ENCODE results near the gene DYRK1A. TPM values are rescaled to one million over a fixed set of nuclear protein-coding genes. Genes with fewer than 3 reads are reported as not detected.

Gene DYRK1A
- total and polyA plus RNA-seq, 2 donors from 2014 or later: 14.5 to 78.0 TPM

DNA sequence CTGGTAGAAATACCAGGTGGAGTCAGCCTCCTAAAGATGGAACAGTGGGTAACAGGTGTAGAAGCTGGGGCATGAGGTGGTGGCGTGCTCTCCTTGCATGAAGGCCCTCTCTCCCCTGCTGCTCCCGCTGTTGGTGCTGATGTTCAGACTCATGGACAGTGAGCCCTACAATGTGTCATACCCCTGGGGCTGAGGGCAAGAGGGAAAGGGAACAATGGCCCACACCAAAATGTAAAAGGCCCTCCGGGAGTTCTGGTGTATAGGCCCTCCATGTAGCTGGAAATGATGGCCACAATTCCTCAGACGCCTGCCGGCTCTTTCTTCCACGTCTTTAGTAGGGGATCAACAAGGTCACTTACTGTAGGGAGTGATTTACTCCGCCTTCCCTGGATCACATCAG, 194.9 kb downstream of the DYRK1A start:
- Histone ChIP-seq H3K4me3 (ENCODE audit: low read length in 3 of 3) (no peak overlapping the region), H3K27me3 (ENCODE audit: control insufficient read depth, insufficient read depth, low read length) (no peaks in the 10 kb centered on the region), H3K9me3 (ENCODE audit: control insufficient read depth in 2 of 3, insufficient read depth in 1 of 3, low read length in 3 of 3) (no peaks in the 10 kb centered on the region), H3K9ac (ENCODE audit: low read length in 3 of 3) (no peak overlapping the region), H3K4me1 (ENCODE audit: control insufficient read depth in 2 of 3, insufficient read depth in 2 of 3, low read depth in 1 of 3, low read length in 3 of 3) (peaks cover 0 to 15% (median 0%) of the 10 kb centered on the region in 3 donors), H3K36me3 (ENCODE audit: control insufficient read depth in 2 of 3, insufficient read depth in 3 of 3, low read length in 3 of 3) (no peaks in the 10 kb centered on the region), H3K27ac (ENCODE audit: low read depth in 2 of 2, low read length in 2 of 2) (no peak overlapping the region)
- TF ChIP-seq, protein P1, sequence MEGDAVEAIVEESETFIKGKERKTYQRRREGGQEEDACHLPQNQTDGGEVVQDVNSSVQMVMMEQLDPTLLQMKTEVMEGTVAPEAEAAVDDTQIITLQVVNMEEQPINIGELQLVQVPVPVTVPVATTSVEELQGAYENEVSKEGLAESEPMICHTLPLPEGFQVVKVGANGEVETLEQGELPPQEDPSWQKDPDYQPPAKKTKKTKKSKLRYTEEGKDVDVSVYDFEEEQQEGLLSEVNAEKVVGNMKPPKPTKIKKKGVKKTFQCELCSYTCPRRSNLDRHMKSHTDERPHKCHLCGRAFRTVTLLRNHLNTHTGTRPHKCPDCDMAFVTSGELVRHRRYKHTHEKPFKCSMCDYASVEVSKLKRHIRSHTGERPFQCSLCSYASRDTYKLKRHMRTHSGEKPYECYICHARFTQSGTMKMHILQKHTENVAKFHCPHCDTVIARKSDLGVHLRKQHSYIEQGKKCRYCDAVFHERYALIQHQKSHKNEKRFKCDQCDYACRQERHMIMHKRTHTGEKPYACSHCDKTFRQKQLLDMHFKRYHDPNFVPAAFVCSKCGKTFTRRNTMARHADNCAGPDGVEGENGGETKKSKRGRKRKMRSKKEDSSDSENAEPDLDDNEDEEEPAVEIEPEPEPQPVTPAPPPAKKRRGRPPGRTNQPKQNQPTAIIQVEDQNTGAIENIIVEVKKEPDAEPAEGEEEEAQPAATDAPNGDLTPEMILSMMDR (IDR thresholded peaks at IDR 0.05; ENCODE audit: borderline replicate concordance, extremely low read depth, insufficient read depth): no peak
- no peak for FAIRE-seq
- intact Hi-C loops (cut with DNase I): no loop called here
- no peak for DNase-seq

DNA sequence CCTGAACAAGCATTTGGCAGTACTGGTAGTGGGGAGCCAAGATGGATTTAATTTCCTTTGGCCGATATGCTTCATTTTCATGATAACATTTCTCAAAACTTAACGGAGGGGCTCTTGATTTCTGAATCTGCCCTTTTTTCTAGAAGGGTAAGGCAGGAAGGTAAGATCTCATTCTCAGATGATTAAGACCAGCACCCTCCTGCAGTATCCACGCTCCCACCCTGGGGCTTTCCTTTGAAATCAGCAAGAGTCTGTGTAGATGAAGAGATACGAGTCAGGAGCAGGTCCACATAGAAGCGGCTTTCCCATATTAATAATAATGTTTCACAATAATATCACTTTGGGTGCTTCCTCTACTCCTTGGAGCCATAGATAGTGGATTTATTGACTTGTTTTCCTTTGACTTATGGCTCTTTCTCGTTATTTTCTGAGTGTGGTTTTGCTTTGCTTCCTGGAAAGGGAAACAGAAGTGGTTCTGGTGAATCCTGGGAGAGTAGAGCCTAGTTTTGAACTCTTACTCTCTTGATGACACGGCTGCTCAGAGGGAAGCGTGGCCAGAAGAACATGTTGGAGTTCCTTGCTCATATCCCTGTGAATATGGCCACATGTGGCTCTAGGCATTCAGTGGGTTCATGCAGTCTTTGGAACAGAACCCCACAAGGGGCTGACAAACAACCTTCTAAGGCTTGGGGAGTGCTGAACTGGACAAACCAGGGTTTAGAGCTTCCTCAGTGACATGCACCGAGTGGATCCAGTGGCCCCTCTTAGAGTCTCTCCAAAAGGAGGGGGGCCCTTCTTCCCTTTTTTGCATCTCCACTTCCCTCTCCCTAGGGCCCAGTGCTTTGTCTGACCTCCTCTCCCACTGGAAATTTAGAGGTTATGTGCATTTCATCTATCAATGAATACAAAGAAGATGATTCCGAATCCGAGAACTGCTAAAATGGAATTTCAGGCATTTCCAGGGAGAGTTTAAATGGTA, 195.7 kb downstream of the DYRK1A start:
- FAIRE-seq: no peak
- no peak overlapping the region for H3K9ac ChIP-seq (ENCODE audit: low read length in 3 of 3)
- no peak overlapping the region for H3K4me3 ChIP-seq (ENCODE audit: low read length in 3 of 3)
- peaks cover 0 to 13% (median 0%) of the 10 kb centered on the region in 3 donors for H3K4me1 ChIP-seq (ENCODE audit: control insufficient read depth in 2 of 3, insufficient read depth in 2 of 3, low read depth in 1 of 3, low read length in 3 of 3)
- no peak overlapping the region for H3K27ac ChIP-seq (ENCODE audit: low read depth in 2 of 2, low read length in 2 of 2)
- TF ChIP-seq, protein P1 (IDR thresholded peaks at IDR 0.05; ENCODE audit: borderline replicate concordance, extremely low read depth, insufficient read depth): no peak
- H3K9me3 ChIP-seq (ENCODE audit: control insufficient read depth in 2 of 3, insufficient read depth in 1 of 3, low read length in 3 of 3): no peaks in the 10 kb centered on the region
- no peaks in the 10 kb centered on the region for H3K27me3 ChIP-seq (ENCODE audit: control insufficient read depth, insufficient read depth, low read length)
- intact Hi-C loops (cut with DNase I): no loop called here
- no peak for DNase-seq
- no peaks in the 10 kb centered on the region for H3K36me3 ChIP-seq (ENCODE audit: control insufficient read depth in 2 of 3, insufficient read depth in 3 of 3, low read length in 3 of 3)

DNA sequence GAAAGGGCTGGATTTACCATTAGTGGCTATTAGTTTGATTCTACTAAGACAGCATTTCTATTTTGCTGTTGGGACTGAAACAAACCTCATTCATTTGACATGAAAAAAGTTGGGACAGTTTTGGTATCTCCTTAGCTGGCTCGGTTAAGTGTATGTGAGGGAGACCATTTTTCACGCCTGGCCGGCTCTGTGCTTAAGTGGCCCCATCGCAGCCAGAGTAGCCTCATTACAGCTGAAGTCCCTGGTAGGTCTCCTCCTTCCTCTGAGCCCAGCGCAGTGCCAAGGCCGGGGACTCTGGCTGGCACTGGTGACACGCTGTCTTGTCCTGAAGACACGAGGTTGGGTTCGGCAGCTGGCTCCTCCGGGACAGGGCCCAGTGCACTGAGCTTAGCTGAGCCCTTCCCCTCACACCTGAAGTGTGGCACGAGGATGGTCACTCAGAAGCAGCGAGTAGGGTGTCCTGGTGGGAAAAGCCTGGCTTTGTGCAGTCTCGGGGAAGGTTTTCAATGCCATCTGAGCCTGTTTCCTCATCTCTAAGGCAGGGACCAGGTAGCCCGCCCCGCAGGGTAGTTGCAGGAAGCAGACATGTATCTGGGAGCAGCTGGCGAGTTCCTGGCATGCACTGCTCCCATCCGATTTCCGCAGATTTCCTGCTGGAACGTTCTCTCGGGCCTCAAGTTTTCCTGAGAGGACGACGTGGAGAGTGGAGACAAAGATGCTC, 196.5 kb downstream of the DYRK1A start:
- Histone ChIP-seq H3K4me1 (ENCODE audit: control insufficient read depth in 2 of 3, insufficient read depth in 2 of 3, low read depth in 1 of 3, low read length in 3 of 3) (peaks cover 0 to 11% (median 0%) of the 10 kb centered on the region in 3 donors), H3K4me3 (ENCODE audit: low read length in 3 of 3) (peak overlapping the region; percentile 68 to 84 (median 83)), H3K9me3 (ENCODE audit: control insufficient read depth in 2 of 3, insufficient read depth in 1 of 3, low read length in 3 of 3) (no peaks in the 10 kb centered on the region), H3K36me3 (ENCODE audit: control insufficient read depth in 2 of 3, insufficient read depth in 3 of 3, low read length in 3 of 3) (no peaks in the 10 kb centered on the region), H3K9ac (ENCODE audit: low read length in 3 of 3) (peak overlapping the region; percentile 5 to 78 (median 40)), H3K27me3 (ENCODE audit: control insufficient read depth, insufficient read depth, low read length) (no peaks in the 10 kb centered on the region), H3K27ac (ENCODE audit: low read depth in 2 of 2, low read length in 2 of 2) (peak overlapping the region; percentile 87 to 93)
- FAIRE-seq: no peak
- DNase-seq: peak in 1 of 5 donors; percentile 60
- intact Hi-C loops (cut with DNase I): no loop called here
- TF ChIP-seq, protein P1 (IDR thresholded peaks at IDR 0.05; ENCODE audit: borderline replicate concordance, extremely low read depth, insufficient read depth): no peak

Measured in kidney (tissue), 14 donors.